Neural cell (in vitro differentiated cells): Measurements from ENCODE around the gene SH3GLB2. TPM values are rescaled to one million over a fixed set of nuclear protein-coding genes. Genes with fewer than 3 reads are reported as not detected.

Experiments
- H2AFZ ChIP-seq: fragments of 200-600, 300-800 bp; sonication (generic), shearing (Covaris generic); 2 replicates; pipeline ENCODE4 v1.6.0; 2014; ENCODE audit warnings: low read depth, mild to moderate bottlenecking, antibody characterized with exemption, low read length, moderate library complexity
- H3F3A ChIP-seq: fragments of 200-600 bp; shearing (Covaris generic); 2 replicates; pipeline ENCODE4 v1.6.1; 2016; ENCODE audit warnings: mild to moderate bottlenecking, moderate library complexity, mixed read lengths, antibody characterized with exemption, low read length; ENCODE audit not compliant: insufficient read depth, poor library complexity, severe bottlenecking
- H3K27ac ChIP-seq: fragments of 200-600, 300-800 bp; sonication (generic), shearing (Covaris generic); 2 replicates; pipeline ENCODE4 v1.5.1; 2014; ENCODE audit warnings: mild to moderate bottlenecking, low read length, moderate library complexity
- H3K27me3 ChIP-seq: fragments of 300-800, 200-600 bp; sonication (generic), shearing (Covaris generic); 2 replicates; pipeline ENCODE4 v1.6.0; 2014; ENCODE audit warnings: mild to moderate bottlenecking, low read depth, low read length, moderate library complexity; ENCODE audit not compliant: insufficient read depth
- H3K36me3 ChIP-seq: fragments of 300-800, 200-600 bp; sonication (generic), shearing (Covaris generic); 2 replicates; pipeline ENCODE4 v1.5.1; 2014; ENCODE audit warnings: mild to moderate bottlenecking, antibody characterized with exemption, low read length, moderate library complexity; ENCODE audit not compliant: insufficient read depth
- H3K4me2 ChIP-seq: fragments of 300-800, 200-600 bp; sonication (generic), shearing (Covaris generic); 2 replicates; pipeline ENCODE4 v1.6.0; 2014; ENCODE audit warnings: mild to moderate bottlenecking, low read length
- H3K4me3 ChIP-seq: fragments of 300-800, 200-600 bp; sonication (generic), shearing (Covaris generic); 2 replicates; pipeline ENCODE4 v1.5.1; 2014; ENCODE audit warnings: mild to moderate bottlenecking, low read length, moderate library complexity
- H3K79me2 ChIP-seq: fragments of 200-600 bp; shearing (Covaris generic); replicated peaks from 2 replicates; pipeline ENCODE4 v1.6.0; 2014; ENCODE audit warnings: mild to moderate bottlenecking, low read length, moderate library complexity; ENCODE audit not compliant: insufficient read depth
- H3K9ac ChIP-seq: fragments of 300-800, 200-600 bp; sonication (generic), shearing (Covaris generic); 2 replicates; pipeline ENCODE4 v1.6.1; 2016; ENCODE audit warnings: mild to moderate bottlenecking, low read length, mixed read lengths
- H3K9me2 ChIP-seq: fragments of 200-600 bp; shearing (Covaris generic); 2 replicates; pipeline ENCODE4 v1.6.1; 2016; ENCODE audit warnings: mild to moderate bottlenecking, low read length, mixed read lengths; ENCODE audit not compliant: insufficient read depth
- H3K9me3 ChIP-seq: fragments of 200-600, 300-800 bp; sonication (generic), shearing (Covaris generic); 2 replicates; pipeline ENCODE4 v1.6.1; 2016; ENCODE audit warnings: mild to moderate bottlenecking, mixed run types, low read length, moderate library complexity, mixed read lengths
- H4K20me1 ChIP-seq: fragments of 200-600 bp; shearing (Covaris generic); 2 replicates; pipeline ENCODE4 v1.6.1; 2016; ENCODE audit warnings: mild to moderate bottlenecking, mixed run types; ENCODE audit not compliant: insufficient read depth
- CTCF ChIP-seq: fragments of 450-650 bp; IDR thresholded peaks from 2 replicates; pipeline ENCODE4 v1.5.1; 2014; ENCODE audit warnings: antibody characterized with exemption, mild to moderate bottlenecking, moderate library complexity; ENCODE audit not compliant: poor library complexity, severe bottlenecking
- EP300 ChIP-seq: fragments of 450-650 bp; conservative IDR thresholded peaks from 2 replicates; pipeline ENCODE4 v1.6.1; 2014; ENCODE audit warnings: antibody characterized with exemption, mild to moderate bottlenecking, moderate library complexity; ENCODE audit not compliant: poor library complexity, severe bottlenecking
- EZH2 ChIP-seq: fragments of 200-600, 300-800 bp; shearing (Covaris generic), sonication (generic); IDR thresholded peaks from 2 replicates; pipeline ENCODE4 v1.6.1; 2014; ENCODE audit warnings: antibody characterized with exemption, low read length, borderline replicate concordance, mild to moderate bottlenecking; ENCODE audit not compliant: insufficient read depth, poor library complexity, severe bottlenecking
- MXI1 ChIP-seq: fragments of 450-650 bp; conservative IDR thresholded peaks from 2 replicates; pipeline ENCODE4 v1.6.1; 2014; ENCODE audit warnings: antibody characterized with exemption, mild to moderate bottlenecking; ENCODE audit not compliant: poor library complexity, severe bottlenecking
- POLR2AphosphoS5 ChIP-seq: IDR thresholded peaks from 2 replicates; pipeline ENCODE4 v1.6.1; 2012
- RAD21 ChIP-seq: fragments of 450-650 bp; conservative IDR thresholded peaks from 2 replicates; pipeline ENCODE4 v1.6.1; 2014; ENCODE audit warnings: antibody characterized with exemption, mild to moderate bottlenecking, moderate library complexity
- REST ChIP-seq: IDR thresholded peaks from 2 replicates; pipeline ENCODE4 v1.6.1; 2012; ENCODE audit warnings: borderline replicate concordance
- SMC3 ChIP-seq: fragments of 450-650 bp; conservative IDR thresholded peaks from 2 replicates; pipeline ENCODE4 v1.6.1; 2014; ENCODE audit warnings: antibody characterized with exemption, mild to moderate bottlenecking, moderate library complexity; ENCODE audit not compliant: poor library complexity
- TAF1 ChIP-seq: IDR thresholded peaks from 2 replicates; pipeline ENCODE4 v1.6.1; 2012; ENCODE audit warnings: low read depth
- polyA plus RNA-seq: library from polyadenylated mRNA; depleted of rRNA; stranded (reverse); fragments of >200 nt; gene quantifications from 2 replicates; pipeline ENCODE4 v1.2.3, GENCODE V29; 2014

SH3GLB2 gene
- polyA plus RNA-seq, 1 donor from 2014 or later = 128 TPM

- H3K9ac ChIP-seq = no peak overlapping the region
- no peaks in the 10 kb centered on the region for H3K9me2 ChIP-seq
- H3K36me3 ChIP-seq = no peaks in the 10 kb centered on the region
- no peaks in the 10 kb centered on the region for H3F3A ChIP-seq
- H3K27ac ChIP-seq = no peak overlapping the region
- no peaks in the 10 kb centered on the region for H3K9me3 ChIP-seq
- no peak overlapping the region for H2AFZ ChIP-seq
- no peak overlapping the region for H3K4me3 ChIP-seq
- no peak for TF ChIP-seq SMC3
- no peak for TF ChIP-seq CTCF
- no peak for TF ChIP-seq EZH2
- TF ChIP-seq MXI1 = no peak
- TF ChIP-seq TAF1 = no peak
- TF ChIP-seq EP300 = no peak
- TF ChIP-seq POLR2AphosphoS5 = no peak
- TF ChIP-seq REST = no peak
- no peak for TF ChIP-seq RAD21
- H3K27me3 ChIP-seq = no peaks in the 10 kb centered on the region
- H3K79me2 ChIP-seq = no peaks in the 10 kb centered on the region
- no peak overlapping the region for H3K4me2 ChIP-seq
- H4K20me1 ChIP-seq = no peaks in the 10 kb centered on the region
These were observed 17.7 kb downstream of the SH3GLB2 start for GRCh38 chr9:129010267-129010975.

GRCh38 chr9:129009584-129010141, 18.5 kb downstream of the SH3GLB2 start:
- no peaks in the 10 kb centered on the region for H4K20me1 ChIP-seq

More at GRCh38 chr9:129009584-129010141, 18.5 kb downstream of the SH3GLB2 start:
- Histone ChIP-seq H3K4me3 (no peak overlapping the region), H3K9me2 (no peaks in the 10 kb centered on the region), H3K36me3 (no peaks in the 10 kb centered on the region), H3K9ac (no peak overlapping the region), H3K27ac (no peak overlapping the region), H3F3A (no peaks in the 10 kb centered on the region), H3K9me3 (no peaks in the 10 kb centered on the region), H3K79me2 (no peaks in the 10 kb centered on the region), H2AFZ (no peak overlapping the region), H3K4me2 (no peak overlapping the region), H3K27me3 (no peaks in the 10 kb centered on the region)
- TF ChIP-seq MXI1 (no peak), CTCF (no peak), REST (no peak), POLR2AphosphoS5 (no peak), EP300 (no peak), TAF1 (no peak), EZH2 (no peak), SMC3 (no peak), RAD21 (no peak)
